GM19372 (cell line): ENCODE data around the gene CA5A.
A peak's percentile ranks its signal among the peaks of the same experiment; 100 is the strongest.
"Not testable (repeated sequence)": the region's sequence is repeated elsewhere in the genome, so short reads cannot be mapped to it uniquely, and the experiment has no call there.

ENCODE experiments used
- ATAC-seq: cut with Tn5 transposase; IDR thresholded peaks from one replicate; pipeline ENCODE4 v1.9.1; 2021; ENCODE audit warnings: mild to moderate bottlenecking, low read depth, moderate library complexity; ENCODE audit not compliant: unreplicated experiment

CA5A gene

GRCh38 chr16:87900489-87900888, 35.8 kb downstream of the CA5A start:
- not testable (repeated sequence) for ATAC-seq

- no peak for ATAC-seq
Observed at GRCh38 chr16:87897521-87898505, 38.5 kb downstream of the CA5A start.

- ATAC-seq = not testable (repeated sequence)
Observed at GRCh38 chr16:87896924-87897520, 39.3 kb downstream of the CA5A start.

- not testable (repeated sequence) for ATAC-seq
Observed at GRCh38 chr16:87896176-87896890, 40.0 kb downstream of the CA5A start.

GRCh38 chr16:87895641-87896141, 40.6 kb downstream of the CA5A start:
- peak; percentile 51 for ATAC-seq

- ATAC-seq = not testable (repeated sequence)
Observed at GRCh38 chr16:87894005-87894404, 42.3 kb downstream of the CA5A start.

- no peak for ATAC-seq
Observed at GRCh38 chr16:87891764-87892163, 44.6 kb downstream of the CA5A start.

- not testable (repeated sequence) for ATAC-seq
Observed at GRCh38 chr16:87889762-87890161, 46.6 kb downstream of the CA5A start.

GRCh38 chr16:87888346-87888745, 48.0 kb downstream of the CA5A start:
- not testable (repeated sequence) for ATAC-seq

GRCh38 chr16:87887931-87888330, 48.4 kb downstream of the CA5A start:
- not testable (repeated sequence) for ATAC-seq

GRCh38 chr16:87885371-87885967, 50.9 kb downstream of the CA5A start:
- ATAC-seq = not testable (repeated sequence)

GRCh38 chr16:87882436-87883019, 53.8 kb downstream of the CA5A start:
- no peak for ATAC-seq

- no peak for ATAC-seq
Observed at GRCh38 chr16:87881324-87882200, 54.8 kb downstream of the CA5A start.

- ATAC-seq = no peak
Observed at GRCh38 chr16:87880117-87880696, 56.1 kb downstream of the CA5A start.

GRCh38 chr16:87879411-87880013, 56.8 kb downstream of the CA5A start:
- ATAC-seq = not testable (repeated sequence)

GRCh38 chr16:87878704-87879103, 57.6 kb downstream of the CA5A start:
- no peak for ATAC-seq

GRCh38 chr16:87877942-87878507, 58.3 kb downstream of the CA5A start:
- ATAC-seq = no peak
